ENCODE results near the gene NDUFB4. TPM values are rescaled to one million over a fixed set of nuclear protein-coding genes. Genes with fewer than 3 reads are reported as not detected.
"Not testable (repeated sequence)": the region's sequence is repeated elsewhere in the genome, so short reads cannot be mapped to it uniquely, and the experiment has no call there.

The NDUFB4 gene
- polyA plus RNA-seq, 1 donor, result 167 TPM

DNA sequence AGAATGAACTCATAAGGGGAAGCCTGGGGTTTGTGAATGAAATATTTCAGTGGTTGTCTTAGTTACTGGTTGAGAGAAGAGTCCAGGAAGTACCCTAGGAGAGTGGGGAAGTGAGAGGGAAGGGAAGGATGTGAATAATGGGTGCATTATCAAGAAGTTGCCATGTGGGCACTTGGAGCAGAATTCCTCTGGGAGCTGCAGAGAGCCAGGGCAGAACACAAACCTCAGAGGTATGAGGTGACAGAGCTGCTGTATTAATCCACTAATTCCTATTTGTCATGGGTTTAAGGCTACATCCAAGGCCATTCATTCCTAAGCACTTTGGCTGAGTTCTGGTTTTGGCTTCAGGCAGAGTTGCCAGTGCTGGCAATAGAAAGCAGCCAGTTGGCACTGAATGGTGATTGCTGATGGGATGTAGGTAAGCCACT lies 29.0 kb downstream of the NDUFB4 start:
- no peak for DNase-seq

DNA sequence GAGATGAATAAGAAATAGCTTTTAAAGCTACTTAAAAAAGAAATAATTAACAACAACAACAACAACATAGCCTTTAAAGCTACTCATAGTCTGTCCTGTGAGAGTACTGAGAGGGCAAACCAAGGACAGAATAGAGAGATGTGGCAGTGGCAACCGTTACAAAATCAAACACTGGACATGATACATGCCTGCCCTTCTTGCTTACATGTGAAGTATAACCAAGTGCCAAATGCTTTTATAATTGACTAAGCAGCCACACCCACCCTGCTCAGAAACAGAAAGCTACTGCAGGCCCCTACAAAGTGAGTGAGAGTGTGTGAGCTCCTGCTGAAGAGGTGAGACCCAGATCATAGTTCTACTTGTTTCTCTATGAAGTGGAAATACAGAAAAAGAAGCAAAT lies 38.4 kb downstream of the NDUFB4 start:
- no peak for DNase-seq

DNA sequence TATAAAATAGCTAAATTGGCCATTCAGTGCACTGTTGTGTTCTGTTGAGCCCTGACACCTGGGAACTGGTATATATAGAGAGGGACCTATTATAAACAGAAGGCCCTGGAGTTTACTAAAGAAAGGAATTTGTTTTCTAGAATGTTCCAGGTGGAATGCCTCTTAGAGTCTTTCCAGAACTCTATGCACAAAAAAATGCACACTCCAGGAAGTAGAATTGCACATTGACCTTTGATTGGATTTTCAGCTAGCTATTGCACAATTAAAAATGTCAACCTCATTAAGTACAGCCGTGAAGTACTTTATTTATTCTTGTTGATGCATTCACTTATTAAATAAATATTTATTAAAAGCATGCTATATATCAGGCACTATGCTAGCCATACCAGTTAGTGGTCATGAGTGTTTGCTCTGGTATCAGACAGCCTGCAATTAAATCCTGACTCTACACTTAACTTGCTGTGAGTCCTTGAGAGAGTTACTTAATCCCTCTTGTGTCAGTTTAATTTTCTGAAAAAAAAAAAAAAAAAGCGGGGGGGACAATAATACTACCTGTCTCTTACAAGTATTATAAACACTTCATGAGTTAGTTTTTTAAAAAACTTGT lies 40.8 kb downstream of the NDUFB4 start:
- no peak for DNase-seq

DNA sequence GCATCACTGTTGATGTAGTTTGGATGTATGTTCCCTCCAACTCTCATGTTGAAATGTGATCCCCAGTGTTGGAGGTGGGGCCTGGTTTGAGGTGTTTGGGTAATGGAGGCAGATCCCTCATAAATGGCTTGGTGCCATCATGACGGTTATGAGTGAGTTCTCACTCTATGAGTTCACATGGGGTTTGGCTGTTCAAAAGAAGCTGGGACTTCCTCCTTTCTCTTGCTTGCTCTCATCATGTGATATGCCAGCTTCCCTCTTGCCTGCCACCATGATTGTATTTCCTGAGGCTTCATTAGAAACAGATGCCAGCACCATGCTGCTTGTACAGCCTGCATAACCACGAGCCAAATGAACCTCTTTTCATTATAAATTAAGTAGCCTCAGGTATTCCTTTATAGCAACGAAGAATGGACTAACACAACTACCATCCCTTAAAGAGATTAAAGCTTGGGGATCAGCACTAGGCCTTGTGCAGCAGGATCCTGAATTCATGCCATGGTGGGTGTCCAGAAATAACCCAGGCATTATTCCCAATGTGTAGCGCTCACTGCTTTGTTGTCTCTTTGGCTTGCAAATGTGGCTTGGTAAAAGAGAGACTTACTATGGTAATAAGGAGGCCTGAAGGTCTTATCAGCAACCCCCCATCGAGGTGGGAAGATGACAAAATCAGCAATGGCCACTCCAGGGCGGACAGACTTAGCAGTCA lies 41.9 kb downstream of the NDUFB4 start:
- no peak for DNase-seq

DNA sequence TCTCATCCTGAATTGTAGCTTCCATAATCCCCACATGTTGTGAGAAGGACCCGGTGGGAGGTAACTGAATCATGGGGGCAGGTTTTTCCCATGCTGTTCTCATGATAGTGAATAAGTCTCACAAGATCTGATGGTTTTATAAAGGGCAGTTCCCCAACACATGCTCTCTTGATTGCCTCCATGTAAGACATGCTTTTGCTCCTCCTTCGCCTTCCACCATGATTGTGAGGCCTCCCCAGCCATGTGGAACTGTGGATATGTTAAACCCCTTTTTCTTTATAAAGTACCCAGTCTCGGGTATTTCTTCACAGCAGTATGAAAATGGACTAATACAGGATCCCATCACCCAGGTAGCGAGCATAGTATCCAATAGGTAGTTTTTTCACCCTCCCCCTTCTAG lies 42.7 kb downstream of the NDUFB4 start:
- DNase-seq, result not testable (repeated sequence)

GRCh38 chr3:120640231-120640630 lies 44.1 kb downstream of the NDUFB4 start:
- DNase-seq, result no peak

DNA sequence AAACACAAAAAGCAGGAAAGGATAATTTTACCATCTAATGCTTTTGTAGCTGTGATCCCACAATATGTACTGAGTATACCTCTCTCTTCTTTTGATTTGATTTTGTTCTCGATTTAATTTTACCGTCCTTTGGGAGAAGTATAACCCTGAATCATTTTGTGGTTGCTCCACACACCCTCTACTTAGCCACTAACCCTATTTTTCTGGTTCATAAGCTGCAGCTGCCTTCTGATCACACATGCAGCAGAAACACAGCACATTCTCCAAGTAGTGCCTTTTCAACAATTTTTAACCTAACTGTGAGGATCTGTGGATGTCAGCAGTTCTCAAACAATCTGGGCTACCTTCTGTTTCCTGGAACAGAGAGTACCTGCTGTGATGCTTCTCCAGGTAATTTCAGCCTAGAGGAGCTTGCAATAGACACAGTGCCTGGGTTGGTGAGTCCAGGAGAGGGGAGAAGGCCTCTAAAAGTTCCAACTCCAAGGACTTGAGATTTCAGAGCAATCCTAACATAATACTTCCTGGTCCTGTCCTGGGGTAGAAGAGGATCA lies 45.6 kb downstream of the NDUFB4 start:
- DNase-seq, result no peak

GRCh38 chr3:120642368-120642948 lies 46.3 kb downstream of the NDUFB4 start:
- no peak for DNase-seq

- DNase-seq, result no peak
These were observed 49.1 kb downstream of the NDUFB4 start for GRCh38 chr3:120645083-120645845.

- no peak for DNase-seq
These were observed 50.8 kb downstream of the NDUFB4 start for GRCh38 chr3:120646771-120647432.

GRCh38 chr3:120648290-120648689 lies 52.2 kb downstream of the NDUFB4 start:
- no peak for DNase-seq

DNA sequence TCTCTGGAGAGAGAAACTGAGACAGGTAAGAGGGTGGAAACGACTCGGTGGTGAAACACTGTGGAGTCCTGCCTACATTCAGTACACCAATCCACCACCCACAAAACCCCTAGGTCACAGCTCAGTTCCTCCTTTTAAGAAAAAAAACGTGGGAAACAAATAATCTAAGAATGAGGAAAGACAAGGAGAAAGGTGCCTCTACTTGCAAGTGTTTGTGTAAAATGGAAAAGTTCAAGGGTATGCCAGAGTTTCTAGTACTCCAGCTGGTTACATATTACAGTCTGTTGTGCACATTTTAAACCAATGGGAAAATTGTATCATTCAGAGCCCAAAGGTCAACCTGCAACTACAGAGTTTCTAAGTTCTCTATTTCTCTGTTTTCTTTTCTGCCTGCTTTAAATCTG lies 53.7 kb downstream of the NDUFB4 start:
- no peak for DNase-seq

DNA sequence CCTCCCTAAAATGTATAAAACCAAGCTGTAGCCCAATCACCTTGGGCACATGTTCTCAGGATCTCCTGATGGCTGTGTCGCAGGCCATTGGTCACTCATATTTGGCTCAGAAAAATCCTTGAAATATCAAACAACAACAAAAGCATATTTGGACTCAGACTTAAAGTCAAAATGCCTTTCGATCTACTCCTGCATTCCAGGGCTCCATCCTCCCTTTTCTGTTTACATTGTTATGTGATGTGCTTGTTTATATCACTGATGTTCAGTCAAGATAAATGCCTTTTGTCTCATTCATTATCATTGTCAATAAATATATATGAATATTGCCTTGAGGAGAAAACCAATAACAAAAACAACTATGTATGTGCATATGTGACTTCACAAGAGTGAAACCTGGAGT lies 54.2 kb downstream of the NDUFB4 start:
- no peak for DNase-seq

Other genes with a start within 250 kb of the NDUFB4 start
- 37.4 TPM for gene LRRC58, start 247.0 kb upstream of the NDUFB4 start, polyA plus RNA-seq (ENCODE audit: insufficient read length)
- gene FSTL1, start 145.3 kb upstream of the NDUFB4 start, polyA plus RNA-seq (ENCODE audit: insufficient read length), result 519 TPM
- gene HGD, start 85.9 kb downstream of the NDUFB4 start, polyA plus RNA-seq (ENCODE audit: insufficient read length), result 97.3 TPM
- gene RABL3, start 146.2 kb downstream of the NDUFB4 start, polyA plus RNA-seq (ENCODE audit: insufficient read length), result 33.2 TPM
- gene GTF2E1, start 146.4 kb downstream of the NDUFB4 start, polyA plus RNA-seq (ENCODE audit: insufficient read length), result 18.5 TPM